Measurements from ENCODE around the gene NPHP3. TPM values are rescaled to one million over a fixed set of nuclear protein-coding genes. Genes with fewer than 3 reads are reported as not detected.

The NPHP3 gene
- total RNA-seq, 1 donor from 2014 or later, result 29.5 TPM

- H3K4me1 Mint-ChIP-seq, result peaks cover 25% of the 10 kb centered on the region
- TF ChIP-seq CTCF (IDR thresholded peaks at IDR 0.05; ENCODE audit: unreplicated experiment), result no peak
- H3K9me3 Mint-ChIP-seq, result no peaks in the 10 kb centered on the region
- no peak overlapping the region for H3K4me3 Mint-ChIP-seq
- H3K36me3 Mint-ChIP-seq, result no peaks in the 10 kb centered on the region
- H3K27ac Mint-ChIP-seq, result no peak overlapping the region
- H3K27me3 Mint-ChIP-seq (ENCODE audit: low read depth), result no peaks in the 10 kb centered on the region
- no peak for DNase-seq (ENCODE audit: low spot score in 2 of 2, unreplicated experiment in 2 of 2)
Observed at GRCh38 chr3:132662212-132662611, 60.0 kb downstream of the NPHP3 start.

- H3K4me1 Mint-ChIP-seq, result peaks cover 27% of the 10 kb centered on the region
Observed at GRCh38 chr3:132661101-132661500, 61.1 kb downstream of the NPHP3 start.

GRCh38 chr3:132660811-132661070, 61.5 kb downstream of the NPHP3 start:
- no peak for DNase-seq (ENCODE audit: low spot score in 2 of 2, unreplicated experiment in 2 of 2)
- Mint-ChIP-seq H3K27ac (peak overlapping the region; percentile 94), H3K27me3 (ENCODE audit: low read depth) (no peaks in the 10 kb centered on the region), H3K4me1 (peaks cover 27% of the 10 kb centered on the region), H3K36me3 (no peaks in the 10 kb centered on the region), H3K9me3 (no peaks in the 10 kb centered on the region), H3K4me3 (peak overlapping the region; percentile 95)
- no peak for TF ChIP-seq CTCF (IDR thresholded peaks at IDR 0.05; ENCODE audit: unreplicated experiment)

More at GRCh38 chr3:132661101-132661500, 61.1 kb downstream of the NPHP3 start:
- no peaks in the 10 kb centered on the region for H3K27me3 Mint-ChIP-seq (ENCODE audit: low read depth)
- no peak for DNase-seq (ENCODE audit: low spot score in 2 of 2, unreplicated experiment in 2 of 2)
- no peaks in the 10 kb centered on the region for H3K9me3 Mint-ChIP-seq
- H3K27ac Mint-ChIP-seq, result peak overlapping the region; percentile 94
- H3K36me3 Mint-ChIP-seq, result no peaks in the 10 kb centered on the region
- H3K4me3 Mint-ChIP-seq, result peak overlapping the region; percentile 95
- no peak for TF ChIP-seq CTCF (IDR thresholded peaks at IDR 0.05; ENCODE audit: unreplicated experiment)

GRCh38 chr3:132660052-132660810, 62.0 kb downstream of the NPHP3 start, which contains the start of gene UBA5:
Gene UBA5 (plus strand): TSS chr3:132660329. CDS start chr3:132660538, 209 bp downstream.
- Mint-ChIP-seq H3K27me3 (ENCODE audit: low read depth) (no peaks in the 10 kb centered on the region), H3K27ac (peak within 1 kb of the TSS; percentile 94), H3K4me3 (peak within 1 kb of the TSS; percentile 95), H3K36me3 (no peaks in the 10 kb centered on the region), H3K9me3 (no peaks in the 10 kb centered on the region), H3K4me1 (peaks cover 27% of the 10 kb centered on the region)
- peak in 1 of 2 experiments; percentile 65 for DNase-seq (ENCODE audit: low spot score in 2 of 2, unreplicated experiment in 2 of 2)
- no peak for TF ChIP-seq CTCF (IDR thresholded peaks at IDR 0.05; ENCODE audit: unreplicated experiment)

- peak; percentile 45 for TF ChIP-seq CTCF (IDR thresholded peaks at IDR 0.05; ENCODE audit: unreplicated experiment)
- Mint-ChIP-seq H3K9me3 (no peaks in the 10 kb centered on the region), H3K36me3 (no peaks in the 10 kb centered on the region), H3K27me3 (ENCODE audit: low read depth) (no peaks in the 10 kb centered on the region), H3K4me1 (peaks cover 27% of the 10 kb centered on the region), H3K4me3 (peak within 1 kb of the TSS; percentile 95), H3K27ac (peak within 1 kb of the TSS; percentile 94)
- peak in 1 of 2 experiments; percentile 67 for DNase-seq (ENCODE audit: low spot score in 2 of 2, unreplicated experiment in 2 of 2)
Observed at GRCh38 chr3:132659365-132660051, 62.7 kb downstream of the NPHP3 start, which contains the start of gene ACAD11. Gene ACAD11 (minus strand): TSS chr3:132659809. CDS start chr3:132659751, 58 bp downstream.

Measured in mesothelial cell of epicardium (in vitro differentiated cells).